H1 (cell line): ENCODE measurements around the gene RBMS2. TPM values are rescaled to one million over a fixed set of nuclear protein-coding genes. Genes with fewer than 3 reads are reported as not detected.

Experiments used
- CTCF ChIA-PET: fragments of 300-600 bp; sonication (Branson Sonifier 250); formaldehyde crosslinking; loops from one replicate; lab custom pipeline; 2021; ENCODE audit not compliant: partially characterized antibody; lab: Charles Lee
- POLR2A ChIA-PET: fragments of 300-600 bp; sonication (Branson Sonifier 250); formaldehyde crosslinking; loops from one replicate; lab custom pipeline; 2021; ENCODE audit warnings: inconsistent platforms; ENCODE audit not compliant: partially characterized antibody; lab: Charles Lee
- DNase-seq, 2 experiments: peaks; one replicate each; pipeline versions ENCODE4 v3.0.0 to v3.0.0-alpha.2; 2010 to 2022; ENCODE audit warnings: low spot score in 2 of 2, low read depth in 1 of 2, mixed read lengths in 1 of 2
- FAIRE-seq: peaks from 2 replicates; lab custom pipeline; 2011; peaks lifted over from hg19 to GRCh38; lab: Jason Lieb, UNC
- H2AFZ ChIP-seq: 2 replicates; pipeline ENCODE4 v1.8.1; 2012; ENCODE audit warnings: low read length, inconsistent platforms
- H2AK5ac ChIP-seq: 2 replicates; pipeline ENCODE4 v1.6.1; 2013; ENCODE audit warnings: low read depth, low read length
- H2BK120ac ChIP-seq: replicated peaks from 2 replicates; pipeline ENCODE3; 2013; ENCODE audit warnings: low read depth, low read length, inconsistent platforms
- H2BK12ac ChIP-seq: 2 replicates; pipeline ENCODE4 v1.6.1; 2013; ENCODE audit warnings: low read depth, low read length
- H2BK15ac ChIP-seq: 2 replicates; pipeline ENCODE4 v1.6.1; 2013; ENCODE audit warnings: low read length
- H2BK20ac ChIP-seq: 2 replicates; pipeline ENCODE4 v1.6.1; 2013; ENCODE audit warnings: low read length
- H2BK5ac ChIP-seq: 2 replicates; pipeline ENCODE4 v1.6.1; 2013; ENCODE audit warnings: low read depth, low read length
- H3K14ac ChIP-seq: 2 replicates; pipeline ENCODE4 v1.6.1; 2013; ENCODE audit warnings: inconsistent platforms; ENCODE audit not compliant: insufficient read length
- H3K18ac ChIP-seq: 2 replicates; pipeline ENCODE4 v1.6.1; 2013; ENCODE audit warnings: low read length; ENCODE audit errors: extremely low read depth
- H3K23ac ChIP-seq: 2 replicates; pipeline ENCODE4 v1.6.1; 2013; ENCODE audit warnings: inconsistent platforms; ENCODE audit not compliant: insufficient read length
- H3K23me2 ChIP-seq: 2 replicates; pipeline ENCODE4 v1.6.1; 2013; ENCODE audit warnings: low read depth, low read length
- H3K27ac ChIP-seq: 2 replicates; pipeline ENCODE4 v1.6.1; 2011; ENCODE audit warnings: low read depth, low read length, inconsistent platforms
- H3K27me3 ChIP-seq, 4 experiments: replicated peaks in 1 of 4; 1 replicate in 1 of 4; 2 replicates in 3 of 4; pipeline versions ENCODE4 v1.6.1 to v1.8.1; 2011 to 2013; ENCODE audit warnings: low read length in 3 of 4, mild to moderate bottlenecking in 3 of 4, inconsistent platforms in 2 of 4, mixed read lengths in 2 of 4, moderate library complexity in 1 of 4; ENCODE audit not compliant: control insufficient read depth in 3 of 4, insufficient read depth in 3 of 4; ENCODE audit errors: extremely low read depth in 1 of 4
- H3K36me3 ChIP-seq, 4 experiments: 2 replicates each; pipeline versions ENCODE4 v1.6.1 to v1.8.1; 2011 to 2013; ENCODE audit warnings: mild to moderate bottlenecking in 4 of 4, low read length in 3 of 4, moderate library complexity in 2 of 4, control low read depth in 1 of 4, inconsistent platforms in 1 of 4; ENCODE audit not compliant: insufficient read depth in 4 of 4, control insufficient read depth in 2 of 4
- H3K4ac ChIP-seq: replicated peaks from 2 replicates; pipeline ENCODE3; 2013; ENCODE audit warnings: low read length, low read depth, mixed read lengths, inconsistent platforms; ENCODE audit not compliant: insufficient read length
- H3K4me1 ChIP-seq, 4 experiments: replicated peaks in 1 of 4; 1 replicate in 1 of 4; 2 replicates in 3 of 4; pipeline versions ENCODE4 v1.6.1 to v1.8.1; 2011 to 2013; ENCODE audit warnings: low read length in 3 of 4, inconsistent platforms in 2 of 4, mixed read lengths in 1 of 4; ENCODE audit not compliant: insufficient read depth in 4 of 4, control insufficient read depth in 3 of 4
- H3K4me2 ChIP-seq, 2 experiments: 2 replicates each; pipeline versions ENCODE4 v1.6.1 to v1.8.1; 2011 to 2013; ENCODE audit warnings: low read depth in 2 of 2, low read length in 2 of 2, control low read depth in 1 of 2, inconsistent platforms in 1 of 2, mild to moderate bottlenecking in 1 of 2; ENCODE audit not compliant: insufficient read depth in 1 of 2
- H3K4me3 ChIP-seq, 4 experiments: fragments of 200-600, 300-600 bp in 1 of 4; sonication (generic), shearing (Covaris generic), sonication (Bioruptor Twin) in 1 of 4; 2 replicates each; pipeline versions ENCODE4 v1.5.1 to v1.8.1; 2011 to 2016; ENCODE audit warnings: low read length in 4 of 4, low read depth in 3 of 4, control low read depth in 2 of 4, inconsistent platforms in 2 of 4, mild to moderate bottlenecking in 2 of 4, mixed read lengths in 1 of 4, moderate library complexity in 1 of 4; ENCODE audit not compliant: insufficient read depth in 2 of 4; ENCODE audit errors: extremely low read depth in 1 of 4
- H3K56ac ChIP-seq: replicated peaks from 2 replicates; pipeline ENCODE3; 2013; ENCODE audit warnings: low read depth, mild to moderate bottlenecking, mixed read lengths, low read length, inconsistent platforms; ENCODE audit not compliant: insufficient read length
- H3K79me1 ChIP-seq: 2 replicates; pipeline ENCODE4 v1.6.1; 2013; ENCODE audit warnings: low read depth, low read length, control low read depth
- H3K79me2 ChIP-seq, 2 experiments: 2 replicates each; pipeline versions ENCODE4 v1.6.1 to v1.8.1; 2012 to 2013; ENCODE audit warnings: low read length in 2 of 2, mild to moderate bottlenecking in 2 of 2, inconsistent platforms in 1 of 2; ENCODE audit not compliant: insufficient read depth in 2 of 2, control insufficient read depth in 1 of 2
- H3K9ac ChIP-seq, 4 experiments: replicated peaks in 1 of 4; 1 replicate in 1 of 4; 2 replicates in 3 of 4; pipeline versions ENCODE4 v1.6.1 to v1.8.1; 2011 to 2013; ENCODE audit warnings: low read depth in 3 of 4, low read length in 3 of 4, control low read depth in 2 of 4, mild to moderate bottlenecking in 2 of 4, moderate library complexity in 2 of 4, inconsistent platforms in 1 of 4; ENCODE audit errors: extremely low read depth in 1 of 4
- H3K9me3 ChIP-seq, 2 experiments: 2 replicates each; pipeline versions ENCODE4 v1.6.1 to v1.8.1; 2012 to 2013; ENCODE audit warnings: mild to moderate bottlenecking in 2 of 2, moderate library complexity in 2 of 2, control low read depth in 1 of 2, inconsistent platforms in 1 of 2, low read depth in 1 of 2, low read length in 1 of 2, mixed read lengths in 1 of 2; ENCODE audit not compliant: insufficient read depth in 2 of 2
- H4K20me1 ChIP-seq, 2 experiments: replicated peaks in 1 of 2; 2 replicates each; pipeline versions ENCODE3 to v1.8.1; 2011 to 2013; ENCODE audit warnings: inconsistent platforms in 2 of 2, low read length in 2 of 2, mild to moderate bottlenecking in 1 of 2; ENCODE audit not compliant: insufficient read depth in 2 of 2, control insufficient read depth in 1 of 2
- H4K5ac ChIP-seq: 2 replicates; pipeline ENCODE4 v1.6.1; 2013; ENCODE audit warnings: low read length, low read depth, mixed read lengths, inconsistent platforms; ENCODE audit not compliant: insufficient read length
- H4K8ac ChIP-seq: 2 replicates; pipeline ENCODE4 v1.8.0; 2013; ENCODE audit warnings: mild to moderate bottlenecking, moderate library complexity, low read length, inconsistent platforms; ENCODE audit not compliant: insufficient read depth; ENCODE audit errors: extremely low read depth
- H4K91ac ChIP-seq: replicated peaks from 2 replicates; pipeline ENCODE3; 2013; ENCODE audit warnings: low read length, mixed read lengths, inconsistent platforms; ENCODE audit not compliant: insufficient read length
- CBX8 ChIP-seq: fragments of 300-800, 300-1000 bp; sonication (generic); IDR thresholded peaks from 2 replicates; pipeline ENCODE4 v1.7.1; 2016; ENCODE audit warnings: low read depth, low read length, borderline replicate concordance
- FOSL1 ChIP-seq: IDR thresholded peaks from 2 replicates; pipeline ENCODE4 v1.6.1; 2011; ENCODE audit warnings: mild to moderate bottlenecking, low read depth, low read length, moderate library complexity; ENCODE audit not compliant: insufficient read depth
- KDM1A ChIP-seq: fragments of 200-600, 300-600 bp; sonication (generic); IDR thresholded peaks from 2 replicates; pipeline ENCODE4 v1.7.1; 2016; ENCODE audit warnings: mild to moderate bottlenecking, low read length, borderline replicate concordance
- KDM4A ChIP-seq: IDR thresholded peaks from one replicate; pipeline ENCODE4 v1.7.1; 2012; ENCODE audit warnings: low read depth, mild to moderate bottlenecking, moderate library complexity, low read length, inconsistent platforms; ENCODE audit not compliant: severe bottlenecking
- POLR2AphosphoS5 ChIP-seq: IDR thresholded peaks from 2 replicates; pipeline ENCODE4 v1.6.1; 2011; ENCODE audit warnings: low read depth, low read length
- RNF2 ChIP-seq: fragments of 200-900, 300-1000 bp; sonication (generic); IDR thresholded peaks from 2 replicates; pipeline ENCODE4 v1.7.1; 2016; ENCODE audit warnings: borderline replicate concordance, low read depth, mild to moderate bottlenecking, antibody characterized with exemption, low read length; ENCODE audit not compliant: poor library complexity, severe bottlenecking; ENCODE audit errors: missing control alignments
- SP4 ChIP-seq: IDR thresholded peaks from 2 replicates; pipeline ENCODE4 v1.6.1; 2012; ENCODE audit warnings: low read length, inconsistent platforms
- SRF ChIP-seq: IDR thresholded peaks from 2 replicates; pipeline ENCODE4 v1.6.1; 2011; ENCODE audit warnings: mild to moderate bottlenecking, low read depth, low read length, moderate library complexity
- SUZ12 ChIP-seq: fragments of 200-600 bp; sonication (generic); IDR thresholded peaks from 2 replicates; pipeline ENCODE4 v1.6.1; 2012; ENCODE audit warnings: mild to moderate bottlenecking, inconsistent platforms, low read length, moderate library complexity, mixed read lengths
- TAF7 ChIP-seq: optimal IDR thresholded peaks from 2 replicates; pipeline ENCODE3; 2011; ENCODE audit warnings: low read depth, mild to moderate bottlenecking, inconsistent platforms, low read length, moderate library complexity, borderline replicate concordance
- polyA plus RNA-seq, 7 experiments: library from polyadenylated mRNA; depleted of rRNA in 3 of 7; stranded (reverse) in 5 of 7; unstranded in 2 of 7; fragments of >200 nt in 5 of 7; fragments of 200-250 nt in 2 of 7; gene quantifications; 1 replicate in 5 of 7; 2 replicates in 1 of 7; 4 replicates in 1 of 7; pipeline versions ENCODE4 v1.2.1 to v1.2.3, GENCODE V29; 2011 to 2013; ENCODE audit warnings: missing spikeins in 2 of 7, mixed read lengths in 2 of 7
- total RNA-seq: library from RNA; stranded (reverse); fragmentation: NEBNext Ultra II Directional; extraction: Animal tissue kit (Norgen Biotek cat#: 25700); gene quantifications from 2 replicates; pipeline ENCODE4 v1.2.1, GENCODE V29; 2021

RBMS2 gene
- total and polyA plus RNA-seq, 2 of the 8 experiments (the other 6 are each of a cell fraction or from before 2014, with no cell fraction given): 9.6 to 31.3 TPM

GRCh38 chr12:56490360-56490759, 31.3 kb upstream of the RBMS2 start:
- Histone ChIP-seq H4K8ac (no peak overlapping the region), H3K14ac (no peak overlapping the region), H3K56ac (no peak overlapping the region), H2BK12ac (no peak overlapping the region), H3K23me2 (peaks cover 12% of the 10 kb centered on the region), H3K4me2 (no peak overlapping the region), H4K5ac (no peak overlapping the region), H3K4me1 (peaks cover 2 to 5% (median 3%) of the 10 kb centered on the region in 4 experiments; a peak in 6 of 7 replicates), H3K36me3 (peaks cover 0 to 5% (median 0%) of the 10 kb centered on the region in 4 experiments; a peak in 2 of 8 replicates), H3K9ac (no peak overlapping the region), H2AK5ac (no peak overlapping the region), H3K79me2 (no peaks in the 10 kb centered on the region), H3K23ac (no peak overlapping the region), H3K18ac (no peak overlapping the region), H2BK5ac (no peak overlapping the region), H3K9me3 (peaks cover 3 to 21% of the 10 kb centered on the region in 2 experiments; a peak in 2 of 4 replicates), H3K27me3 (peaks cover 7 to 35% (median 32%) of the 10 kb centered on the region in 4 experiments), H4K20me1 (no peaks in the 10 kb centered on the region), H2AFZ (no peak overlapping the region), H3K79me1 (no peaks in the 10 kb centered on the region), H2BK20ac (no peak overlapping the region), H3K4ac (no peak overlapping the region), H2BK120ac (no peak overlapping the region), H3K4me3 (no peak overlapping the region), H4K91ac (no peak overlapping the region), H3K27ac (no peak overlapping the region), H2BK15ac (no peak overlapping the region)
- CTCF ChIA-PET: interaction anchor here (0.6 to 1.3 kb wide), 4 partner anchors 10 to 111 kb away, joined by 3 to 5 read pairs (median 4); no protein-coding TSS in a partner anchor
- TF ChIP-seq POLR2AphosphoS5 (no peak), RNF2 (no peak), KDM4A (no peak), FOSL1 (no peak), KDM1A (no peak), SP4 (no peak), CBX8 (no peak), TAF7 (no peak), SRF (no peak), SUZ12 (no peak)
- no peak for DNase-seq
- POLR2A ChIA-PET: interaction anchor here (1.4 to 2.5 kb wide), 2 partner anchors 21 to 175 kb away, joined by 3 to 7 read pairs; partner anchors contain the start of genes CNPY2 and SPRYD4
- no peak for FAIRE-seq
